ENCODE results near the gene PRR14.

Gene PRR14

GRCh38 chr16:30660424-30661261, 9.9 kb downstream of the PRR14 start:
- peak; percentile 60 to 61 for DNase-seq

- no peak for DNase-seq
Measured at GRCh38 chr16:30662449-30662848, 11.7 kb downstream of the PRR14 start.

- DNase-seq, result no peak
Measured at GRCh38 chr16:30663038-30663437, 12.3 kb downstream of the PRR14 start.

- no peak for DNase-seq
Measured at GRCh38 chr16:30663820-30664219, 13.1 kb downstream of the PRR14 start.

- no peak for DNase-seq
Measured at GRCh38 chr16:30664616-30665109, 13.9 kb downstream of the PRR14 start.

- DNase-seq, result no peak
Measured at GRCh38 chr16:30665155-30665829, 14.5 kb downstream of the PRR14 start.

GRCh38 chr16:30665830-30666190, 15.1 kb downstream of the PRR14 start:
- no peak for DNase-seq

GRCh38 chr16:30666681-30667080, 15.9 kb downstream of the PRR14 start:
- DNase-seq, result no peak

- no peak for DNase-seq
Measured at GRCh38 chr16:30667361-30667905, 16.7 kb downstream of the PRR14 start.

- no peak for DNase-seq
Measured at GRCh38 chr16:30668393-30668792, 17.6 kb downstream of the PRR14 start.

GRCh38 chr16:30669026-30669902, 18.5 kb downstream of the PRR14 start:
- no peak for DNase-seq

GRCh38 chr16:30669903-30670824, 19.4 kb downstream of the PRR14 start:
- no peak for DNase-seq

GRCh38 chr16:30675143-30675542, 24.4 kb downstream of the PRR14 start:
- DNase-seq, result no peak

- no peak for DNase-seq
Measured at GRCh38 chr16:30677931-30678585, 27.3 kb downstream of the PRR14 start.

- DNase-seq, result no peak
Measured at GRCh38 chr16:30678586-30678970, 27.8 kb downstream of the PRR14 start.

GRCh38 chr16:30680326-30680725, 29.6 kb downstream of the PRR14 start:
- DNase-seq, result no peak

GRCh38 chr16:30688701-30689100, 37.9 kb downstream of the PRR14 start:
- no peak for DNase-seq

- no peak for DNase-seq
Measured at GRCh38 chr16:30691907-30692306, 41.1 kb downstream of the PRR14 start.

- no peak for DNase-seq
Measured at GRCh38 chr16:30692396-30693064, 41.8 kb downstream of the PRR14 start.

- DNase-seq, result no peak
Measured at GRCh38 chr16:30694926-30695693, 44.4 kb downstream of the PRR14 start.

All from stimulated activated CD4-positive, alpha-beta T cell treated with anti-CD3 and anti-CD28 coated beads, Interleukin-2, amount 100 ng/mL, for 48 hours (primary cell).